H1 (cell line): ENCODE results near the gene MKKS. TPM values are rescaled to one million over a fixed set of nuclear protein-coding genes. Genes with fewer than 3 reads are reported as not detected.

Experiments used
- BCL11A ChIP-seq, 2 experiments: IDR thresholded peaks; one replicate each; pipeline ENCODE4 v1.6.1; 2011; ENCODE audit warnings: low read depth in 2 of 2, low read length in 2 of 2, mild to moderate bottlenecking in 2 of 2
- EP300 ChIP-seq, 2 experiments: IDR thresholded peaks; 1 replicate in 1 of 2; 2 replicates in 1 of 2; pipeline ENCODE4 v1.6.1; 2011 to 2012; ENCODE audit warnings: low read depth in 2 of 2, low read length in 2 of 2, mild to moderate bottlenecking in 2 of 2, borderline replicate concordance in 1 of 2, inconsistent platforms in 1 of 2, moderate library complexity in 1 of 2
- FOSL1 ChIP-seq: IDR thresholded peaks from 2 replicates; pipeline ENCODE4 v1.6.1; 2011; ENCODE audit warnings: mild to moderate bottlenecking, low read depth, low read length, moderate library complexity; ENCODE audit not compliant: insufficient read depth
- KDM4A ChIP-seq: IDR thresholded peaks from one replicate; pipeline ENCODE4 v1.7.1; 2012; ENCODE audit warnings: low read depth, mild to moderate bottlenecking, moderate library complexity, low read length, inconsistent platforms; ENCODE audit not compliant: severe bottlenecking
- polyA plus RNA-seq, 7 experiments: library from polyadenylated mRNA; depleted of rRNA in 3 of 7; stranded (reverse) in 5 of 7; unstranded in 2 of 7; fragments of >200 nt in 5 of 7; fragments of 200-250 nt in 2 of 7; gene quantifications; 1 replicate in 5 of 7; 2 replicates in 1 of 7; 4 replicates in 1 of 7; pipeline versions ENCODE4 v1.2.1 to v1.2.3, GENCODE V29; 2011 to 2013; ENCODE audit warnings: missing spikeins in 2 of 7, mixed read lengths in 2 of 7
- total RNA-seq: library from RNA; stranded (reverse); fragmentation: NEBNext Ultra II Directional; extraction: Animal tissue kit (Norgen Biotek cat#: 25700); gene quantifications from 2 replicates; pipeline ENCODE4 v1.2.1, GENCODE V29; 2021

The MKKS gene
- total and polyA plus RNA-seq, 2 of the 8 experiments (the other 6 are each of a cell fraction or from before 2014, with no cell fraction given): 15.9 to 24.8 TPM

GRCh38 chr20:10376270-10377075 lies 57.5 kb downstream of the MKKS start (continued):
- TF ChIP-seq FOSL1 (no peak), BCL11A (IDR thresholded peaks at IDR 0.05; ENCODE audit: low read depth in 2 of 2, low read length in 2 of 2) (no peak), EP300 (IDR thresholded peaks at IDR 0.05; ENCODE audit: borderline replicate concordance in 1 of 2, low read depth in 2 of 2, low read length in 2 of 2) (no peak), KDM4A (no peak)
